ENCODE results near the gene BCL2L2.

Gene BCL2L2

GRCh38 chr14:23281247-23281646, 25.4 kb upstream of the BCL2L2 start:
- TF ChIP-seq SIN3A (IDR thresholded peaks at IDR 0.05; ENCODE audit: borderline replicate concordance, insufficient read depth, low read length), result no peak
- TF ChIP-seq REST (IDR thresholded peaks at IDR 0.05; ENCODE audit: insufficient read depth in 1 of 2, low read depth in 2 of 2, low read length in 2 of 2), result no peak
- TF ChIP-seq TAF1 (IDR thresholded peaks at IDR 0.05; ENCODE audit: borderline replicate concordance, insufficient read depth, low read length), result no peak
- no peak for TF ChIP-seq FOXP2 (optimal IDR thresholded peaks at IDR 0.05; ENCODE audit: borderline replicate concordance, extremely low read depth, extremely low read length, insufficient read depth)
- TF ChIP-seq POLR2AphosphoS5 (IDR thresholded peaks at IDR 0.05; ENCODE audit: low read depth, low read length), result no peak

DNA sequence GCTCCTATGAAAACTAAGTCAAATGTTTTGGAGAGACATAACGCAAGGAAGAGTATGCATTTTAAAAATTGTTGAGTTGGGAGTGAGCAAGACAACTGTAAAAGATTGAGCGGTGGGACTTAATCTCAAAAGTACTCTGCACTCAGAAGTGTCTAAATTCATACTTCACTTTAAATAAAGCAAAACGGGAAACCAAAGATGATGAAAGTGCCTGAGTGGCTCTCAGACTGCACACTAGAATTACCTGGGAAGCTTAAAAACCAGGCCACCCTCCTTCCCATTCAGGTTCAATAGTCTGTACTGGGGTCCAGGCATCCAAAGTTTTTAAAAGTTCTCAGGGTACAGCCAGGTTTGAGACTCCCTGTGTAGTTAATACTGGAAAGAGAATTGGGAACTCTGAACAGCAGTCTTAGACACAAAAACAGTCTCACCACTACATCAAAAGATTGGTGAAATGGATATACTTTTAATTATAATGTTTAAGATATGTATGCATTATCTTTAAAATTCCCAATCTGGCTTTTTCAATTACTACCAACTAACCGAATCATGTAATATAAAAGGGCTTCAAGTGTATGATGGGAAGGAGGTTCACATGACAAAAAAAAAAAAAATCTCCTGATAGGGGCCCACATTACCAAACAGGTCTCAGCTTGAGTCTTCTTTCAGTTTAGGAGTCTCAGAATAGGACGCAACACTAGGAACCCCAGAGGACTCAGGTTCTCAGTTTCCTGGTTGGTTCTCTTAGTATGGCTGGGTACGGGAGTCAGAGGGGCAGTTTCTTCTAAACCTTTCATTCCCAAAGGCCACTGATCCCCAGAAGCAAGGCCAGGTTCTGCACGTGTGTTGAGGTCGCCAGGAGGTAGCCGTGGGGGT, 21.7 kb upstream of the BCL2L2 start:
- no peak for TF ChIP-seq TAF1 (IDR thresholded peaks at IDR 0.05; ENCODE audit: borderline replicate concordance, insufficient read depth, low read length)
- no peak for TF ChIP-seq POLR2AphosphoS5 (IDR thresholded peaks at IDR 0.05; ENCODE audit: low read depth, low read length)
- no peak for TF ChIP-seq REST (IDR thresholded peaks at IDR 0.05; ENCODE audit: insufficient read depth in 1 of 2, low read depth in 2 of 2, low read length in 2 of 2)
- no peak for TF ChIP-seq SIN3A (IDR thresholded peaks at IDR 0.05; ENCODE audit: borderline replicate concordance, insufficient read depth, low read length)

- no peak for TF ChIP-seq FOXP2 (optimal IDR thresholded peaks at IDR 0.05; ENCODE audit: borderline replicate concordance, extremely low read depth, extremely low read length, insufficient read depth)
- TF ChIP-seq POLR2AphosphoS5 (IDR thresholded peaks at IDR 0.05; ENCODE audit: low read depth, low read length), result no peak
- no peak for TF ChIP-seq SIN3A (IDR thresholded peaks at IDR 0.05; ENCODE audit: borderline replicate concordance, insufficient read depth, low read length)
- no peak for TF ChIP-seq REST (IDR thresholded peaks at IDR 0.05; ENCODE audit: insufficient read depth in 1 of 2, low read depth in 2 of 2, low read length in 2 of 2)
- no peak for TF ChIP-seq TAF1 (IDR thresholded peaks at IDR 0.05; ENCODE audit: borderline replicate concordance, insufficient read depth, low read length)
These were observed 21.1 kb upstream of the BCL2L2 start for GRCh38 chr14:23285530-23286019.

DNA sequence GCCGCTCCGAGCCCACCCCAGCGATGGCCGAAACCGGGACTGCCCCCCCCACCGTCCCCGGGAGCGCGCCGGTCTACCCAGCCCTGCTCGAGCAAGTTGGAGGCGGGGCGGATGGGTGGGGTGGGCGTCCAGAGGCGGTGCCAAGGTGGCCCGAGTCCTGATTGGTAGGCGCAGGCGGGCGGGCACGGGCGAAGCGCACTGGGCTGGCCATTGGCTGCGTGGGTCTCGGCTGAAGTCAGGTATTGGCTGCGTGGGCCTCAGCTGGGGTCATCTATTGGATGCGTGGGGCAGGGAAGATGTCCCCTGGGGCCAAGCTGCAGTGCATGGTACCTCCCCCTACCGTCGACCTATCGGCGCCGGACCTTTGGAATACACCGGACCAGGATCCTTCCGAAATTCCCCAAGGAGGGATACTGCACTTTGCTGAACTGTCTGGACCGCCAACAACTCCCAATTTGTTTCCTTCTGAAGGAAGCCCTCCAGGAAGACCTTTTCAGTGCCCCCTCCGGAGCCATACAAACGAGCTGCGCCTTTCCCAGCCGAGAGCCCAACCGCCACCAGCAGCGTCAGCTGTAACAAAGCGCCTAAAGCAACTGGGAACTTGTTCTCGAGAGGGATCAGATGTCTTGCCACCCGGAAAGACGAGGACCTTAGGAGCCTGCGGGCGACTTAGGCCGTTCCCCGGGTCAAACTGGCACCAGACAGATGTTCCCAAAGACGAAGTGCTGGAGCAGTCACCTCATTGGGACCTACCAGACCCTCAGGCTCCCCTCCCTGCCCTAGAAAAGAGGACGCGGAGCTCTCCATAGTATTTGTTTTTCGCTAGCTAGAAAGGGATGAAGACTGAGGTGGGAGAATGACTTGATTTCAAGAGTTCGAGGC, 20.4 kb upstream of the BCL2L2 start, which contains the start of gene HOMEZ:
Gene HOMEZ (minus strand): TSS at position 113 of the 882 bp plus-strand sequence. CDS start 180 bp downstream, outside the sequence.
- no peak for TF ChIP-seq TAF1 (IDR thresholded peaks at IDR 0.05; ENCODE audit: borderline replicate concordance, insufficient read depth, low read length)
- TF ChIP-seq REST (IDR thresholded peaks at IDR 0.05; ENCODE audit: insufficient read depth in 1 of 2, low read depth in 2 of 2, low read length in 2 of 2), result no peak
- TF ChIP-seq POLR2AphosphoS5 (IDR thresholded peaks at IDR 0.05; ENCODE audit: low read depth, low read length), result peak; percentile 48; the same call in 1 of the 2 replicates
- no peak for TF ChIP-seq SIN3A (IDR thresholded peaks at IDR 0.05; ENCODE audit: borderline replicate concordance, insufficient read depth, low read length)
- TF ChIP-seq FOXP2 (optimal IDR thresholded peaks at IDR 0.05; ENCODE audit: borderline replicate concordance, extremely low read depth, extremely low read length, insufficient read depth), result peak; percentile 54

Measured in PFSK-1 (cell line).